Vagina (tissue), 2 donors: Measurements from ENCODE around the gene ADGRB2.

Experiments
- CTCF ChIP-seq, 3 experiments: fragments of 450-650 bp in 2 of 3; fragments of 200-600 bp in 1 of 3; sonication (generic) in 1 of 3; IDR thresholded peaks; one replicate each; pipeline ENCODE4 v1.5.1; 2017 to 2019; ENCODE audit warnings: antibody characterized with exemption in 3 of 3, mild to moderate bottlenecking in 2 of 3, moderate library complexity in 2 of 3
- POLR2A ChIP-seq, 2 donors: fragments of 450-650 bp; IDR thresholded peaks; one replicate each; pipeline ENCODE4 v1.6.1; 2017; ENCODE audit warnings: antibody characterized with exemption in 2 of 2, mild to moderate bottlenecking in 2 of 2, moderate library complexity in 2 of 2
- POLR2AphosphoS5 ChIP-seq, 2 donors: sonication (generic); formaldehyde crosslinking; IDR thresholded peaks; one replicate each; pipeline ENCODE4 v1.9.0; 2017; ENCODE audit warnings: antibody characterized with exemption in 2 of 2, mild to moderate bottlenecking in 2 of 2, low read depth in 1 of 2; ENCODE audit not compliant: insufficient read depth in 1 of 2

- TF ChIP-seq CTCF (IDR thresholded peaks at IDR 0.05) (no peak), POLR2A (IDR thresholded peaks at IDR 0.05) (no peak), POLR2AphosphoS5 (IDR thresholded peaks at IDR 0.05; ENCODE audit: insufficient read depth in 1 of 2, low read depth in 1 of 2) (no peak)
Observed at GRCh38 chr1:31696242-31696641, 67.9 kb downstream of the ADGRB2 start.
